PFSK-1 (cell line): ENCODE data around the gene EEF2.

ENCODE experiments used
- POLR2AphosphoS5 ChIP-seq: IDR thresholded peaks from 2 replicates; pipeline ENCODE4 v1.6.1; 2012; ENCODE audit warnings: low read depth, mild to moderate bottlenecking, control low read depth, low read length, moderate library complexity
- SIN3A ChIP-seq: IDR thresholded peaks from 2 replicates; pipeline ENCODE4 v1.6.1; 2012; ENCODE audit warnings: mild to moderate bottlenecking, low read length, moderate library complexity, borderline replicate concordance; ENCODE audit not compliant: insufficient read depth
- TAF1 ChIP-seq: IDR thresholded peaks from 2 replicates; pipeline ENCODE4 v1.6.1; 2012; ENCODE audit warnings: low read length, control low read depth, borderline replicate concordance; ENCODE audit not compliant: insufficient read depth

DNA sequence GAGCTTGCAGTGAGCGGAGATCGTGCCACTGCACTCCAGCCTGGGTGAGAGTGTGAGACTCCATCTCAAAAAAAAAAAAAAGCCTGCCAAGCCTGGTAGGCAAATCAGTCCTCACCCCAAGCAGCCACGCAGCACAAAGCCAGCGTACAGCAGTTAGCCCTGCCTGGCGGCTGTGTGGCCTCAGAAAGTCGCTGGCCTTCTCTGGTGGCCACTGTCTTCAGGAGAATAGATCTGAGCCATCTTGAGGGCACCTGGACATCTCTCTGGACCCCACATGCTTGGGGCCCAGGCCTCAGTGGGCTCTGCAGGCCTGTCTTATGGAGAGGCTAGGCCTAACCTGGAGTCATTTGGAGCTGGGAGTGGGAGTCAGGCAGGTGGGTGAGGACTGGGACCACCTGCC is 45.3 kb upstream of the EEF2 start:
- TF ChIP-seq SIN3A = no peak
- no peak for TF ChIP-seq POLR2AphosphoS5
- TF ChIP-seq TAF1 = no peak
